ENCODE results near the gene MEDAG. TPM values are rescaled to one million over a fixed set of nuclear protein-coding genes. Genes with fewer than 3 reads are reported as not detected.

MEDAG gene
- total RNA-seq, 4 donors from 2014 or later: 113 to 601 (median 377) TPM

- no peak for TF ChIP-seq CTCF (IDR thresholded peaks at IDR 0.05)
- ATAC-seq (ENCODE audit: low FRiP score) (peak; percentile 69), DNase-seq (ENCODE audit: low spot score) (no peak)
Measured at GRCh38 chr13:30971575-30971974, 65.5 kb downstream of the MEDAG start.

- DNase-seq (ENCODE audit: low spot score): no peak
- no peak for ATAC-seq (ENCODE audit: low FRiP score)
- TF ChIP-seq CTCF (IDR thresholded peaks at IDR 0.05): no peak
Measured at GRCh38 chr13:30972888-30973377, 66.9 kb downstream of the MEDAG start.

GRCh38 chr13:30974350-30974749 lies 68.3 kb downstream of the MEDAG start:
- DNase-seq (ENCODE audit: low spot score) (no peak), ATAC-seq (ENCODE audit: low FRiP score) (no peak)
- TF ChIP-seq CTCF (IDR thresholded peaks at IDR 0.05): no peak

Other genes with a start within 250 kb of the MEDAG start
- gene ALOX5AP, start 170.7 kb upstream of the MEDAG start, total RNA-seq: 100 to 1,000 TPM in 1 of 4 donors, 10 to 100 TPM in 3; 45.0 to 109 (median 58.8) TPM
- 1 to 10 TPM in 1 of 4 donors, under 1 TPM in 2, not detected in 1; 0.36 to 1.5 (median 0.88) TPM for gene TEX26, start 26.4 kb downstream of the MEDAG start, total RNA-seq